Thoracic aorta (tissue), 2 donors: ENCODE results near the gene CPT1B. TPM values are rescaled to one million over a fixed set of nuclear protein-coding genes. Genes with fewer than 3 reads are reported as not detected.

Source experiments
- ATAC-seq: fragments of 150-250 bp; one replicate; pipeline ENCODE4 v1.8.0; 2017; ENCODE audit warnings: low read depth; ENCODE audit not compliant: insufficient number of reproducible peaks, low FRiP score
- DNase-seq: peaks from one replicate; pipeline ENCODE4 v3.0.0-alpha.2; 2020; ENCODE audit warnings: low spot score
- H3K27ac ChIP-seq, 2 donors: fragments of 200-600 bp; sonication (generic); 1 replicate in 1 of 2; 2 replicates in 1 of 2; pipeline ENCODE4 v1.5.1; 2016; ENCODE audit warnings: mild to moderate bottlenecking in 2 of 2, moderate library complexity in 2 of 2
- H3K27me3 ChIP-seq: fragments of 200-600 bp; sonication (generic); replicated peaks from 2 replicates; pipeline ENCODE4 v1.6.0; 2016; ENCODE audit warnings: mild to moderate bottlenecking; ENCODE audit not compliant: insufficient read depth
- H3K36me3 ChIP-seq: fragments of 200-600 bp; sonication (generic); one replicate; pipeline ENCODE4 v1.5.1; 2016
- H3K4me1 ChIP-seq, 2 donors: fragments of 200-600 bp; sonication (generic); 1 replicate in 1 of 2; 2 replicates in 1 of 2; pipeline versions ENCODE4 v1.5.1 to v1.6.0; 2016; ENCODE audit warnings: low read depth in 2 of 2, mild to moderate bottlenecking in 1 of 2; ENCODE audit not compliant: control insufficient read depth in 1 of 2
- H3K4me3 ChIP-seq: fragments of 200-600 bp; sonication (generic); 2 replicates; pipeline ENCODE4 v1.5.1; 2016; ENCODE audit warnings: mild to moderate bottlenecking
- H3K9me3 ChIP-seq: fragments of 200-600 bp; sonication (generic); 2 replicates; pipeline ENCODE4 v1.5.1; 2016
- total RNA-seq, 2 donors: library from RNA; depleted of rRNA; stranded (reverse); fragments of >200 nt; gene quantifications; one replicate each; pipeline versions ENCODE4 v1.1.0 to v1.2.3, GENCODE V29; 2016
- TF ChIP-seq, protein P1 (sequence below): fragments of 200-600 bp; sonication (generic); IDR thresholded peaks from one replicate; pipeline ENCODE4 v1.5.1; 2019; ENCODE audit warnings: antibody characterized with exemption

CPT1B gene
- 10 to 100 TPM; 14.6 to 21.4 TPM for total RNA-seq

DNA sequence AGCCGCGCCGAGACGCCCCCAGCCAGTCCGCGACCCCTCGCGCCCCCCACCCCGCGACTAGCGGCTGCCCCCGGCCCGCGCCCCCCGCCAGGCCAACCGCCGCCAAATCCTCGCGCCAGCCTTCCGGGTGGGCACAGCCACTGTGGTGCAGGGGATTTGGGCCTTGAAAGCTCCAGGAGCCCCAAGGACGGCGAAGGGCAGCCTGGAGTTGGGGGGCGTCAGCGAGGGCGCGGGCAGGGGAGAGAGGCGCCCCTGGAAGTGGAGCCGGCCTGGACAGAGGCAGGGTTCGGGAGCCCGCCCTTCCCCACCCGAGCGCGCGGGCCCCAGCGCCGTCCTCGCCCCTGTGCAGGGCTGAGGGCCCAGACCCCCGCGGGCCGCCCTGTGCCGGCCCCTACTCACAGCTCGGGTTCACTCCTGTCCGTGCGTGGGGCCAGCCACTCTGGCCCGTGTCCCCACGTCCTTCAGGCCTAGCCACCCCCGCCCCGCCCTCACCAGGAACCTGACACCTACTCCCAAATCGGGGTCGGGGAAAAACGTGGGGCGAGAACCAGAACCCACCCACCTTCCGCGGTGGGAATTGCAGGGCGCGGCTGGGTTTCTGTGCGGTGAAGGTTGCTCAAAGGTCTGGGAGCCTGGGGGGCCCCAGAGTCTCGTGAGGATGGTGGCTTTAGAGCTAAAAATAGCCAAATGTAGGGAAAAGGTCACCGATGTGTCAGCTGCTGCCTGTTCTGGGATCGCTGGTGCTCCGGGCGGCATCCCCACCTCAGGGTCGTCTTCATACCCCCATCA, at the start of gene CPT1B:
CPT1B (minus strand) TSS at position 441 of the 789 bp plus-strand sequence. CDS start 512 bp downstream, outside the sequence.
- Histone ChIP-seq H3K9me3 (no peaks in the 10 kb centered on the region), H3K4me1 (peaks cover 3 to 19% of the 10 kb centered on the region in 2 donors), H3K27ac (no peak within 1 kb of the TSS), H3K4me3 (no peak within 1 kb of the TSS), H3K27me3 (no peaks in the 10 kb centered on the region), H3K36me3 (no peaks in the 10 kb centered on the region)
- ATAC-seq (no peak), DNase-seq (no peak)
- TF ChIP-seq, protein P1, sequence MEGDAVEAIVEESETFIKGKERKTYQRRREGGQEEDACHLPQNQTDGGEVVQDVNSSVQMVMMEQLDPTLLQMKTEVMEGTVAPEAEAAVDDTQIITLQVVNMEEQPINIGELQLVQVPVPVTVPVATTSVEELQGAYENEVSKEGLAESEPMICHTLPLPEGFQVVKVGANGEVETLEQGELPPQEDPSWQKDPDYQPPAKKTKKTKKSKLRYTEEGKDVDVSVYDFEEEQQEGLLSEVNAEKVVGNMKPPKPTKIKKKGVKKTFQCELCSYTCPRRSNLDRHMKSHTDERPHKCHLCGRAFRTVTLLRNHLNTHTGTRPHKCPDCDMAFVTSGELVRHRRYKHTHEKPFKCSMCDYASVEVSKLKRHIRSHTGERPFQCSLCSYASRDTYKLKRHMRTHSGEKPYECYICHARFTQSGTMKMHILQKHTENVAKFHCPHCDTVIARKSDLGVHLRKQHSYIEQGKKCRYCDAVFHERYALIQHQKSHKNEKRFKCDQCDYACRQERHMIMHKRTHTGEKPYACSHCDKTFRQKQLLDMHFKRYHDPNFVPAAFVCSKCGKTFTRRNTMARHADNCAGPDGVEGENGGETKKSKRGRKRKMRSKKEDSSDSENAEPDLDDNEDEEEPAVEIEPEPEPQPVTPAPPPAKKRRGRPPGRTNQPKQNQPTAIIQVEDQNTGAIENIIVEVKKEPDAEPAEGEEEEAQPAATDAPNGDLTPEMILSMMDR = no peak

DNA sequence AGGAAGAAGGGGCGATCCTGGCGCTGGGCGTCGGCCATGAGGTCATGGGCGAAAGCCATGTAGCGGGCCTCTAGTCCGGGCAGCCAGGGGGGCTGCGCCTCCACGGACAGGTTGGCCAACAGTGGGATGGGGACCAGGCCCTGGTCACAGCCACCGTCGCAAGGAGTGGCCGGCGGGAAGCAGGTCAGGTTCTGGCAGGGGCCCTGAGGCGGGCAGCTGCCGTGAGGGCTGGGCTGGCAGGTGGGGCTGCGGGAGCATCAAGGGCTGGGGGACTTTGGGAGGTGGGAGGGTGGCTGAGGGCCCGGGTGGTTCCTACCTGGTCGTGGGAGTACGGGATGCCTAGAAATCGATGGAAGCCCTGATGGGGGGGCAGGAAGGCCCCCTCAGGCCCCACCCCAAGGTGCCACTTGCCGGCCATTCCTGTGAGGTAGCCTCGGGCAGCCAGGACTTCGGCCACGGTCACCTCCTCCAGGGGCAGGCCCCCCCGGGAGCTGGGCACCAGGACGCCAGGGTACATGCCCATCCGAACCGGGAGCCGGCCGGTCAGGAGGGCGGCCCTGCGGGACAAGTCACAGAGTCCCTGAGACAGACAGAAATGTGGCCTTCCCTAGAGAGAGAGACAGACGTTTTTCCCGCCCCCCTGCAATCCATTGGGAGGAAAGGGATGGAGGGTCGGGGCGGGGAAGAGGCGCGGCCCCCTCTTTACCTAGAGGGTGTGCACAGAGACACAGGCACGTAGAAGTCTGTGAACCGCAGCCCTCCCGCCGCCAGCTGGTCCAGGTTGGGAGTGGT, 48.8 kb upstream of the CPT1B start:
- peak overlapping the region; percentile 98 for H3K4me3 ChIP-seq
- no peaks in the 10 kb centered on the region for H3K9me3 ChIP-seq
- no peaks in the 10 kb centered on the region for H3K27me3 ChIP-seq
- TF ChIP-seq, protein P1 = no peak
- peak overlapping the region; percentile 65 to 80 for H3K27ac ChIP-seq
- DNase-seq (no peak), ATAC-seq (no peak)
- no peaks in the 10 kb centered on the region for H3K36me3 ChIP-seq
- H3K4me1 ChIP-seq = peaks cover 9 to 26% of the 10 kb centered on the region in 2 donors

DNA sequence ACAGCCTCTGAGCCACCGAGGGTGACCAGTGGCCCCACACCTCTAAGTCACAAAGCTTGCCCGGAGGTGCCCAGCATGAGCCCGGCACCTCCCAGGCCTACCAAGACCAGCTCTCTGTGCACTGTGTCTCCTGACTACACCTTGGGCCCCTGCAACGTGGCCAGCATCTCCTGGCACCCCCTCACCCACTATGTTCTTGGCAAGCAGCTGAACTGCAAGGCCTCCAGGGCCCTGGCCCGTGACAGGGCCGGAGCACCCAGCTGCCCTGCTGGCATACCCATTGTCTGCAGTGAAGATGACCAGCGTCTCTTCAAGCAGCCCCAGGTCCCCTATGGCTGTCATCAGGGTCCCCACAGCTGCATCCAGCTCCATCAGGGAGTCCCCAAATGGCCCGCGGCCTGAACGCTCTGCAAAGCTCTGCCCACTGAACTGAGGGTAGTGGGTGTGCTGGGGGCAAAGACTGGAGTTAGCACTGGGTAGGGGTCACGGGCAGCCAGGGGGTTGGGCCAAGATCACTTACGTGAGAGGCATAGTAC, 48.2 kb upstream of the CPT1B start:
- TF ChIP-seq, protein P1 = no peak
- Histone ChIP-seq H3K9me3 (no peaks in the 10 kb centered on the region), H3K36me3 (no peaks in the 10 kb centered on the region), H3K4me3 (no peak overlapping the region), H3K27me3 (no peaks in the 10 kb centered on the region), H3K27ac (no peak overlapping the region), H3K4me1 (peaks cover 14 to 28% of the 10 kb centered on the region in 2 donors)
- DNase-seq = no peak
- ATAC-seq = no peak

DNA sequence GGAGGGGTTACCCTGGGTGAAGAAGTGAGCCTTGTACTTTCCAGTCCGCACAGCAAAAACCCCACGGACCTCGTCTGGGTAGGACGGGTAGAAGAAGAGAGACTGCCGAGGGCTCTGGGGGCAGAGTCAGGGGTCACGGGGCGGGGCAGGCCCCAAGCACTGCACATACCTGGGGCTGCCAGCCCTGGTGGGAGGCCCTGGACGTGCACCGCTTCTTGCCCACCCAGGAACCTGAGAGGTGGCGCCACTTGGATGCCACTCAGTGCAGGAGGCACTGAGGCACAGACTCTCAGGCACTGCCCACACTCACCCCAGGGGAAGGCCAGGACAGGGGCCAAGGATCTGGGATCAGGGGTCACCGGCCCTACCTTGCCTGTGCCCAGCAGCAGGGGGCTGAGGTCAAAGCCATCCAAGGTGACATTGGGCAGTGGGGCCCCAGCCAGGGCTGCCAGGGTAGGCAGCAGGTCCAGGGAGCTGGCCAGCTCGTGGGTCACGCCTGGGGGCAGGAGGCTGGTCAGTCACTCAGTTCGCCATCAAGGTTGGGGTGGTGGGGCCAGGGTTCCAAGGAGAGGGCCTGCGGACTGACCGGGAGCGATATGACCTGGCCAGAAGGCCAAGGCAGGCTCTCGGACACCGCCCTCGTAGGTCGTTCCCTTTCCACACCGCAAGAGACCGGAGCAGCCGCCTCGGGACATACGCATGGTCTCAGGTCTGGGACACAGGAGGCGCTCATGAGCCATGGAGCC, 47.5 kb upstream of the CPT1B start:
- Histone ChIP-seq H3K9me3 (no peaks in the 10 kb centered on the region), H3K27me3 (no peaks in the 10 kb centered on the region), H3K4me3 (no peak overlapping the region), H3K27ac (no peak overlapping the region), H3K4me1 (peaks cover 15 to 31% of the 10 kb centered on the region in 2 donors), H3K36me3 (no peaks in the 10 kb centered on the region)
- TF ChIP-seq, protein P1 = no peak
- ATAC-seq (no peak), DNase-seq (no peak)
